Endothelial cell of umbilical vein (primary cell): ENCODE measurements around the gene RTKN2. TPM values are rescaled to one million over a fixed set of nuclear protein-coding genes. Genes with fewer than 3 reads are reported as not detected.
A peak's percentile ranks its signal among the peaks of the same experiment; 100 is the strongest.

Source experiments
- BruUV-seq: library from RNA; stranded (reverse); fragments of 400-500 nt; replicated peaks from 2 replicates; lab custom pipeline; 2021; lab: Mats Ljungman, UMichigan
- CTCF ChIA-PET: fragments of 300-600, 350-600 bp; sonication (Branson Sonifier 250); formaldehyde crosslinking; loops from one replicate; lab custom pipeline; 2021; ENCODE audit warnings: antibody characterized with exemption, inconsistent platforms; lab: Charles Lee
- POLR2A ChIA-PET: fragments of 300-600, 350-600 bp; sonication (Branson Sonifier 250); formaldehyde crosslinking; loops from one replicate; lab custom pipeline; 2021; ENCODE audit warnings: antibody characterized with exemption, inconsistent platforms; lab: Charles Lee
- DNase-seq: peaks from one replicate; pipeline ENCODE4 v3.0.0-alpha.2; 2011; ENCODE audit warnings: low read depth, low spot score
- FAIRE-seq: peaks from 2 replicates; lab custom pipeline; 2011; peaks lifted over from hg19 to GRCh38; lab: Jason Lieb, UNC
- H2AFZ ChIP-seq: 2 replicates; pipeline ENCODE4 v1.6.0; 2012; ENCODE audit warnings: low read depth, low read length, control low read depth, inconsistent platforms
- H3K27ac ChIP-seq: 2 replicates; pipeline ENCODE4 v1.5.1; 2011; ENCODE audit warnings: low read depth, mild to moderate bottlenecking, control low read depth, low read length, moderate library complexity; ENCODE audit not compliant: insufficient read depth
- H3K27me3 ChIP-seq, 2 experiments: 2 replicates each; pipeline versions ENCODE4 v1.6.0 to v1.6.1; 2011; ENCODE audit warnings: low read length in 2 of 2, mixed read lengths in 1 of 2; ENCODE audit not compliant: control insufficient read depth in 2 of 2, insufficient read depth in 2 of 2
- H3K36me3 ChIP-seq, 2 experiments: 2 replicates in 1 of 2; 3 replicates in 1 of 2; pipeline ENCODE4 v1.5.1; 2011; ENCODE audit warnings: low read length in 2 of 2, mild to moderate bottlenecking in 1 of 2, moderate library complexity in 1 of 2; ENCODE audit not compliant: control insufficient read depth in 2 of 2, insufficient read depth in 2 of 2; ENCODE audit errors: extremely low read depth in 1 of 2
- H3K4me1 ChIP-seq: 3 replicates; pipeline ENCODE4 v1.5.1; 2011; ENCODE audit warnings: mild to moderate bottlenecking, low read length; ENCODE audit not compliant: control insufficient read depth, insufficient read depth; ENCODE audit errors: extremely low read depth
- H3K4me2 ChIP-seq: 2 replicates; pipeline ENCODE4 v1.6.1; 2011; ENCODE audit warnings: low read length, control low read depth, mixed read lengths; ENCODE audit not compliant: insufficient read depth
- H3K4me3 ChIP-seq, 3 experiments: fragments of 200-600 bp in 1 of 3; sonication (generic), shearing (Covaris generic) in 1 of 3; replicated peaks in 1 of 3; 2 replicates each; pipeline ENCODE4 v1.5.1; 2011 to 2016; ENCODE audit warnings: control low read depth in 3 of 3, low read length in 3 of 3, mild to moderate bottlenecking in 2 of 3, inconsistent platforms in 1 of 3, low read depth in 1 of 3, moderate library complexity in 1 of 3; ENCODE audit not compliant: insufficient read depth in 1 of 3
- H3K79me2 ChIP-seq: 2 replicates; pipeline ENCODE4 v1.6.0; 2012; ENCODE audit warnings: low read length, inconsistent platforms; ENCODE audit not compliant: control insufficient read depth, insufficient read depth
- H3K9ac ChIP-seq: replicated peaks from 2 replicates; pipeline ENCODE3; 2011; ENCODE audit warnings: low read length, control low read depth; ENCODE audit not compliant: insufficient read depth; ENCODE audit errors: extremely low read depth
- H3K9me1 ChIP-seq: replicated peaks from 3 replicates; pipeline ENCODE4 v1.6.0; 2011; ENCODE audit warnings: mild to moderate bottlenecking, low read length; ENCODE audit not compliant: control insufficient read depth, insufficient read depth; ENCODE audit errors: extremely low read depth
- H3K9me3 ChIP-seq: replicated peaks from 2 replicates; pipeline ENCODE4 v1.5.1; 2012; ENCODE audit warnings: low read length, inconsistent platforms; ENCODE audit not compliant: control insufficient read depth, insufficient read depth
- H4K20me1 ChIP-seq: replicated peaks from 2 replicates; pipeline ENCODE3; 2011; ENCODE audit warnings: mild to moderate bottlenecking, low read length; ENCODE audit not compliant: control insufficient read depth, insufficient read depth; ENCODE audit errors: extremely low read depth
- EZH2 ChIP-seq: IDR thresholded peaks from 2 replicates; pipeline ENCODE4 v1.6.1; 2012; ENCODE audit warnings: borderline replicate concordance, low read depth, mild to moderate bottlenecking, moderate library complexity, low read length, inconsistent platforms; ENCODE audit not compliant: severe bottlenecking
- FOS ChIP-seq: IDR thresholded peaks from 2 replicates; pipeline ENCODE4 v1.6.1; 2011; ENCODE audit warnings: mild to moderate bottlenecking, low read length, moderate library complexity, borderline replicate concordance; ENCODE audit not compliant: insufficient read depth
- GATA2 ChIP-seq: IDR thresholded peaks from 2 replicates; pipeline ENCODE4 v1.7.0; 2011; ENCODE audit warnings: low read depth, mild to moderate bottlenecking, moderate library complexity, mixed read lengths, low read length; ENCODE audit not compliant: insufficient read length, insufficient read depth
- JUN ChIP-seq: IDR thresholded peaks from 2 replicates; pipeline ENCODE4 v1.6.1; 2011; ENCODE audit warnings: borderline replicate concordance, low read depth; ENCODE audit not compliant: insufficient read length, insufficient read depth
- MYC ChIP-seq: IDR thresholded peaks from one replicate; pipeline ENCODE4 v1.6.1; 2011; ENCODE audit warnings: mild to moderate bottlenecking, low read depth, low read length
- POLR2A ChIP-seq: IDR thresholded peaks from 2 replicates; pipeline ENCODE4 v1.6.1; 2012; ENCODE audit warnings: low read depth, mild to moderate bottlenecking, control low read depth, low read length
- POLR2AphosphoS5 ChIP-seq: IDR thresholded peaks from 2 replicates; pipeline ENCODE4 v1.6.1; 2012; ENCODE audit warnings: low read depth, mild to moderate bottlenecking, control low read depth, low read length, moderate library complexity; ENCODE audit not compliant: insufficient read depth
- dilution Hi-C: fragments of 300-500 bp; cut with MboI; formaldehyde crosslinking; loops from one replicate; pipeline ENCODE4 v1.15.0; 2019; ENCODE audit warnings: low sequenced_read_pairs; ENCODE audit not compliant: extremely low pct_ligation_motif_present
- intact Hi-C: fragments of 100-400 bp; cut with micrococcal nuclease; formaldehyde crosslinking; loops from one replicate; pipeline ENCODE4 v1.10.0; 2022
- polyA plus RNA-seq, 4 experiments: library from polyadenylated mRNA; depleted of rRNA in 3 of 4; stranded (reverse) in 3 of 4; unstranded in 1 of 4; fragments of >200 nt; gene quantifications; 2 replicates each; pipeline versions ENCODE4 v1.2.1 to v1.2.3, GENCODE V29; 2011 to 2012; ENCODE audit warnings: missing spikeins in 1 of 4
- total RNA-seq: library from RNA; stranded (reverse); gene quantifications from 2 replicates; pipeline ENCODE4 v1.2.3, GENCODE V29; 2021
- TF ChIP-seq, protein P1 (sequence below): IDR thresholded peaks from 2 replicates; pipeline ENCODE4 v1.6.1; 2011; ENCODE audit not compliant: insufficient read depth, insufficient read length
- TF ChIP-seq, protein P2 (sequence below), 2 donors: IDR thresholded peaks; 1 replicate in 1 of 2; 2 replicates in 1 of 2; pipeline ENCODE4 v1.5.1; 2011; ENCODE audit warnings: low read length in 2 of 2, mild to moderate bottlenecking in 2 of 2, moderate library complexity in 2 of 2, control low read depth in 1 of 2, inconsistent platforms in 1 of 2, low read depth in 1 of 2; ENCODE audit not compliant: insufficient read depth in 1 of 2; ENCODE audit errors: extremely low read depth in 1 of 2

Gene RTKN2
- total and polyA plus RNA-seq, 2 donors (not counting 3 experiments of a cell fraction or from before 2014, with no cell fraction given): 0.65 to 4.8 TPM

DNA sequence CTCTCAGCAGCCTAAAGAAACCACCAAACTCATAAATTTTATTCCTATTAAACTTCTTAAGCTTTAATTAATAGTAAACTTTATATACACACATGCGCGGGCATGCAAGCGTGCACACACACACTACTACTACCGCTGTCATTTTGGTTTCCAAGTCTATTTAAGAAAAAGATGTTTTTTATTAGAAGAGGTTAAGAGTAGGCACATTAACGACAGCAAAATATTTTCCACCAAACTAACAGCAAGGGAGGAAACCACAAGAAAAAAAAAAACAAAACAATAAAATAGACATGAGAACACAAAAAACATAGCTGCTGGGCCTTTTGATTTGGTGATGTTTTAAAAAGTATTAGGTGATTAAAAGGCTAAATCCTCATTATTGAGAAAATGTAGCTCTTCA is 28.6 kb downstream of the RTKN2 start:
- no peaks in the 10 kb centered on the region for H3K9me3 ChIP-seq
- no peak for TF ChIP-seq POLR2AphosphoS5
- TF ChIP-seq GATA2: no peak
- no peak for TF ChIP-seq JUN
- TF ChIP-seq, protein P1, sequence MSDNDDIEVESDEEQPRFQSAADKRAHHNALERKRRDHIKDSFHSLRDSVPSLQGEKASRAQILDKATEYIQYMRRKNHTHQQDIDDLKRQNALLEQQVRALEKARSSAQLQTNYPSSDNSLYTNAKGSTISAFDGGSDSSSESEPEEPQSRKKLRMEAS: no peak
- no peak for TF ChIP-seq MYC
- TF ChIP-seq, protein P2, sequence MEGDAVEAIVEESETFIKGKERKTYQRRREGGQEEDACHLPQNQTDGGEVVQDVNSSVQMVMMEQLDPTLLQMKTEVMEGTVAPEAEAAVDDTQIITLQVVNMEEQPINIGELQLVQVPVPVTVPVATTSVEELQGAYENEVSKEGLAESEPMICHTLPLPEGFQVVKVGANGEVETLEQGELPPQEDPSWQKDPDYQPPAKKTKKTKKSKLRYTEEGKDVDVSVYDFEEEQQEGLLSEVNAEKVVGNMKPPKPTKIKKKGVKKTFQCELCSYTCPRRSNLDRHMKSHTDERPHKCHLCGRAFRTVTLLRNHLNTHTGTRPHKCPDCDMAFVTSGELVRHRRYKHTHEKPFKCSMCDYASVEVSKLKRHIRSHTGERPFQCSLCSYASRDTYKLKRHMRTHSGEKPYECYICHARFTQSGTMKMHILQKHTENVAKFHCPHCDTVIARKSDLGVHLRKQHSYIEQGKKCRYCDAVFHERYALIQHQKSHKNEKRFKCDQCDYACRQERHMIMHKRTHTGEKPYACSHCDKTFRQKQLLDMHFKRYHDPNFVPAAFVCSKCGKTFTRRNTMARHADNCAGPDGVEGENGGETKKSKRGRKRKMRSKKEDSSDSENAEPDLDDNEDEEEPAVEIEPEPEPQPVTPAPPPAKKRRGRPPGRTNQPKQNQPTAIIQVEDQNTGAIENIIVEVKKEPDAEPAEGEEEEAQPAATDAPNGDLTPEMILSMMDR (IDR thresholded peaks at IDR 0.05; ENCODE audit: extremely low read depth in 1 of 2, insufficient read depth in 1 of 2, low read depth in 1 of 2, low read length in 2 of 2): no peak
- no peak for TF ChIP-seq FOS
- no peak for TF ChIP-seq EZH2
- no peak for TF ChIP-seq POLR2A
- CTCF ChIA-PET: interaction anchor here (0.7 to 2.8 kb wide), 9 partner anchors 8 to 343 kb away, joined by 3 to 17 read pairs (median 4); no protein-coding TSS in a partner anchor
- DNase-seq (peak; percentile 17), FAIRE-seq (no peak)
- H2AFZ ChIP-seq: no peak overlapping the region
- H3K27ac ChIP-seq: no peak overlapping the region
- intact Hi-C loops (loop anchor here (10.0 kb wide), 1 partner anchor 1265 kb away; no protein-coding TSS in a partner anchor), dilution Hi-C loops (no loop called here)
- H3K36me3 ChIP-seq: no peaks in the 10 kb centered on the region
- no peaks in the 10 kb centered on the region for H3K79me2 ChIP-seq
- BruUV-seq: no TSS peak
- H3K27me3 ChIP-seq: no peaks in the 10 kb centered on the region
- H3K4me2 ChIP-seq: no peak overlapping the region
- POLR2A ChIA-PET: no interaction called here
- H3K9ac ChIP-seq: no peak overlapping the region
- no peaks in the 10 kb centered on the region for H3K9me1 ChIP-seq
- no peak overlapping the region for H3K4me3 ChIP-seq
- H4K20me1 ChIP-seq: no peaks in the 10 kb centered on the region
- H3K4me1 ChIP-seq: peaks cover 17% of the 10 kb centered on the region
